ENCODE data around the gene WDR19.
"Not testable (repeated sequence)": the region's sequence is repeated elsewhere in the genome, so short reads cannot be mapped to it uniquely, and the experiment has no call there.

Gene WDR19

GRCh38 chr4:39243462-39243861 lies 61.1 kb downstream of the WDR19 start:
- no peak for TF ChIP-seq CTCF (IDR thresholded peaks at IDR 0.05; ENCODE audit: insufficient read depth, low read depth, low read length, missing control alignments)
- no peak overlapping the region for H3K4me3 ChIP-seq (ENCODE audit: low read length)
- DNase-seq (ENCODE audit: low read depth), result no peak

GRCh38 chr4:39255266-39255665 lies 72.9 kb downstream of the WDR19 start:
- peak; percentile 68 for DNase-seq (ENCODE audit: low read depth)
- no peak overlapping the region for H3K4me3 ChIP-seq (ENCODE audit: low read length)
- no peak for TF ChIP-seq CTCF (IDR thresholded peaks at IDR 0.05; ENCODE audit: insufficient read depth, low read depth, low read length, missing control alignments)

- H3K4me3 ChIP-seq (ENCODE audit: low read length), result no peak overlapping the region
- no peak for DNase-seq (ENCODE audit: low read depth)
- TF ChIP-seq CTCF (IDR thresholded peaks at IDR 0.05; ENCODE audit: insufficient read depth, low read depth, low read length, missing control alignments), result no peak
These were observed 73.5 kb downstream of the WDR19 start for GRCh38 chr4:39255871-39256270.

GRCh38 chr4:39256436-39256835 lies 74.1 kb downstream of the WDR19 start:
- no peak for DNase-seq (ENCODE audit: low read depth)
- H3K4me3 ChIP-seq (ENCODE audit: low read length), result no peak overlapping the region
- no peak for TF ChIP-seq CTCF (IDR thresholded peaks at IDR 0.05; ENCODE audit: insufficient read depth, low read depth, low read length, missing control alignments)

- no peak for DNase-seq (ENCODE audit: low read depth)
- TF ChIP-seq CTCF (IDR thresholded peaks at IDR 0.05; ENCODE audit: insufficient read depth, low read depth, low read length, missing control alignments), result no peak
These were observed 77.4 kb downstream of the WDR19 start for GRCh38 chr4:39259571-39260330.

GRCh38 chr4:39263895-39264294 lies 81.6 kb downstream of the WDR19 start:
- peak; percentile 7 for DNase-seq (ENCODE audit: low read depth)
- no peak overlapping the region for H3K4me3 ChIP-seq (ENCODE audit: low read length)
- no peak for TF ChIP-seq CTCF (IDR thresholded peaks at IDR 0.05; ENCODE audit: insufficient read depth, low read depth, low read length, missing control alignments)

More at GRCh38 chr4:39259571-39260330, 77.4 kb downstream of the WDR19 start:
- H3K4me3 ChIP-seq (ENCODE audit: low read length), result no peak overlapping the region

- H3K4me3 ChIP-seq (ENCODE audit: low read length), result no peak overlapping the region
- TF ChIP-seq CTCF (IDR thresholded peaks at IDR 0.05; ENCODE audit: insufficient read depth, low read depth, low read length, missing control alignments), result no peak
- DNase-seq (ENCODE audit: low read depth), result no peak
These were observed 92.2 kb downstream of the WDR19 start for GRCh38 chr4:39274503-39274902.

GRCh38 chr4:39277661-39278060 lies 95.3 kb downstream of the WDR19 start:
- not testable (repeated sequence) for DNase-seq (ENCODE audit: low read depth)

More at GRCh38 chr4:39277661-39278060, 95.3 kb downstream of the WDR19 start:
- H3K4me3 ChIP-seq (ENCODE audit: low read length), result not testable (repeated sequence)
